Measurements from ENCODE around the gene NRXN3. TPM values are rescaled to one million over a fixed set of nuclear protein-coding genes. Genes with fewer than 3 reads are reported as not detected.

The NRXN3 gene
- polyA plus RNA-seq, 1 donor (not counting 4 experiments of a cell fraction or from before 2014, with no cell fraction given): 0.89 TPM

DNA sequence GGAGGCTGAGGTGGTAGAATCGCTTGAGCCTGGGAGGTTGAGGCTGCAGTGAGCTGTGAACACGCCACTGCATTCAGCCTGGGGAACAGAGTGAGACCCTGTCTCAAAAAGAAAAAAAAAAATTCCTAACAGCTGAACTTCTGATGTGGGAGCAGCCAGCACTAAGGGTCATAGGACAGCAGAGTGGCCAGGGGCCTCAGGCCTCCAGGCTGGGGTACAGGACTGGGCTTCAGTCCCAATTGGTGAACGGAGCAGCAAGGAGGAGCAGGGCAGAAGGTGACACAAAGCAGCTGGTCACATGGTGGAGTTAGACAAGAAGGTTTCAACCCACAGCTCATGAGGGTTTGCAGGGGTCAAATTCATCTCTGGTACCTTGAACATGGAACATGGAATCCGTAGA, 40.8 kb upstream of the NRXN3 start:
- no peaks in the 10 kb centered on the region for H3K9me1 ChIP-seq (ENCODE audit: control insufficient read depth, extremely low read depth, insufficient read depth, low read length)
- no peaks in the 10 kb centered on the region for H3K9me3 ChIP-seq (ENCODE audit: control insufficient read depth, low read depth, low read length)
- H2AFZ ChIP-seq (ENCODE audit: control insufficient read depth, low read length): no peak overlapping the region
- TF ChIP-seq, protein P1, sequence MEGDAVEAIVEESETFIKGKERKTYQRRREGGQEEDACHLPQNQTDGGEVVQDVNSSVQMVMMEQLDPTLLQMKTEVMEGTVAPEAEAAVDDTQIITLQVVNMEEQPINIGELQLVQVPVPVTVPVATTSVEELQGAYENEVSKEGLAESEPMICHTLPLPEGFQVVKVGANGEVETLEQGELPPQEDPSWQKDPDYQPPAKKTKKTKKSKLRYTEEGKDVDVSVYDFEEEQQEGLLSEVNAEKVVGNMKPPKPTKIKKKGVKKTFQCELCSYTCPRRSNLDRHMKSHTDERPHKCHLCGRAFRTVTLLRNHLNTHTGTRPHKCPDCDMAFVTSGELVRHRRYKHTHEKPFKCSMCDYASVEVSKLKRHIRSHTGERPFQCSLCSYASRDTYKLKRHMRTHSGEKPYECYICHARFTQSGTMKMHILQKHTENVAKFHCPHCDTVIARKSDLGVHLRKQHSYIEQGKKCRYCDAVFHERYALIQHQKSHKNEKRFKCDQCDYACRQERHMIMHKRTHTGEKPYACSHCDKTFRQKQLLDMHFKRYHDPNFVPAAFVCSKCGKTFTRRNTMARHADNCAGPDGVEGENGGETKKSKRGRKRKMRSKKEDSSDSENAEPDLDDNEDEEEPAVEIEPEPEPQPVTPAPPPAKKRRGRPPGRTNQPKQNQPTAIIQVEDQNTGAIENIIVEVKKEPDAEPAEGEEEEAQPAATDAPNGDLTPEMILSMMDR (optimal IDR thresholded peaks at IDR 0.05 in 1 of 3, IDR thresholded peaks at IDR 0.05 in 1 of 3, conservative IDR thresholded peaks at IDR 0.05 in 1 of 3; ENCODE audit: extremely low read depth in 1 of 3, insufficient read depth in 2 of 3, low read length in 3 of 3): no peak
- no peak for TF ChIP-seq EZH2 (IDR thresholded peaks at IDR 0.05; ENCODE audit: low read length)
- no peaks in the 10 kb centered on the region for H3K36me3 ChIP-seq (ENCODE audit: control insufficient read depth in 2 of 2, extremely low read depth in 1 of 2, insufficient read depth in 2 of 2, low read length in 2 of 2)
- no peaks in the 10 kb centered on the region for H4K20me1 ChIP-seq (ENCODE audit: control insufficient read depth, extremely low read depth, insufficient read depth, low read length)
- H3K4me2 ChIP-seq (ENCODE audit: control insufficient read depth, extremely low read depth, insufficient read depth, low read depth, low read length): no peak overlapping the region
- no peaks in the 10 kb centered on the region for H3K79me2 ChIP-seq (ENCODE audit: control insufficient read depth, insufficient read depth, low read length)
- FAIRE-seq (no peak), DNase-seq (ENCODE audit: low read depth, low spot score) (no peak)
- no peak overlapping the region for H3K27ac ChIP-seq (ENCODE audit: control insufficient read depth, insufficient read depth, low read length)
- H3K4me3 ChIP-seq (ENCODE audit: control insufficient read depth in 2 of 3, extremely low read depth in 1 of 3, insufficient read depth in 2 of 3, low read depth in 1 of 3, low read length in 3 of 3): no peak overlapping the region
- dilution Hi-C loops (cut with MboI; ENCODE audit: extremely low pct_ligation_motif_present, low sequenced_read_pairs): no loop called here
- no peak overlapping the region for H3K9ac ChIP-seq (ENCODE audit: control insufficient read depth, extremely low read depth, insufficient read depth, low read length)
- H3K27me3 ChIP-seq (ENCODE audit: control insufficient read depth, extremely low read depth, insufficient read depth, low read length): peaks cover 6% of the 10 kb centered on the region
- H3K4me1 ChIP-seq (ENCODE audit: control insufficient read depth, extremely low read depth, insufficient read depth, low read length): peaks cover 5% of the 10 kb centered on the region

DNA sequence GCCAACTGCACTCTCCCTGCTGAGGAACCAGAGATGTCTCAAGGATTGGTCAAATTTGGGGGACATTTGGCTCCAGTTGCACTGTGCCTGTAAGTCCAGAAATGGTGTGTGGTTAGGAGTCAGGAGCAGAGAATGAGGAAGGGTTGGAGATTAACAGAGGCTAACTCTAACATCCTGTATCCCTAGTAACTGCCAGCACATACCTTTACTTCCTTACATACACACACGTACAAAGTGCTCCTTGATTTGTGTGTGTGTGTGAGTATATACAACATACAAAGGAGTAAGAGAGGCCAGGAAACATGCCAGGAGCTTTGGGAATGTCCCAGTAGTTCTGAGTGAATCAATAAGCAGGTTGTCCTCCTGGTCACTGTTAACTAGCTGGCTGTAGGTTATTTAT, 39.8 kb upstream of the NRXN3 start:
- no peak overlapping the region for H3K4me3 ChIP-seq (ENCODE audit: control insufficient read depth in 2 of 3, extremely low read depth in 1 of 3, insufficient read depth in 2 of 3, low read depth in 1 of 3, low read length in 3 of 3)
- DNase-seq (ENCODE audit: low read depth, low spot score): no peak
- TF ChIP-seq, protein P1 (optimal IDR thresholded peaks at IDR 0.05 in 1 of 3, IDR thresholded peaks at IDR 0.05 in 1 of 3, conservative IDR thresholded peaks at IDR 0.05 in 1 of 3; ENCODE audit: extremely low read depth in 1 of 3, insufficient read depth in 2 of 3, low read length in 3 of 3): no peak
- TF ChIP-seq EZH2 (IDR thresholded peaks at IDR 0.05; ENCODE audit: low read length): no peak
- H3K79me2 ChIP-seq (ENCODE audit: control insufficient read depth, insufficient read depth, low read length): no peaks in the 10 kb centered on the region
- H3K27ac ChIP-seq (ENCODE audit: control insufficient read depth, insufficient read depth, low read length): no peak overlapping the region
- H3K4me1 ChIP-seq (ENCODE audit: control insufficient read depth, extremely low read depth, insufficient read depth, low read length): peaks cover 10% of the 10 kb centered on the region
- no peak overlapping the region for H3K9ac ChIP-seq (ENCODE audit: control insufficient read depth, extremely low read depth, insufficient read depth, low read length)
- peaks cover 2% of the 10 kb centered on the region for H3K27me3 ChIP-seq (ENCODE audit: control insufficient read depth, extremely low read depth, insufficient read depth, low read length)
- H3K36me3 ChIP-seq (ENCODE audit: control insufficient read depth in 2 of 2, extremely low read depth in 1 of 2, insufficient read depth in 2 of 2, low read length in 2 of 2): no peaks in the 10 kb centered on the region
- dilution Hi-C loops (cut with MboI; ENCODE audit: extremely low pct_ligation_motif_present, low sequenced_read_pairs): no loop called here
- H3K4me2 ChIP-seq (ENCODE audit: control insufficient read depth, extremely low read depth, insufficient read depth, low read depth, low read length): peak overlapping the region; percentile 25
- H3K9me1 ChIP-seq (ENCODE audit: control insufficient read depth, extremely low read depth, insufficient read depth, low read length): no peaks in the 10 kb centered on the region
- FAIRE-seq: no peak
- no peaks in the 10 kb centered on the region for H4K20me1 ChIP-seq (ENCODE audit: control insufficient read depth, extremely low read depth, insufficient read depth, low read length)
- H2AFZ ChIP-seq (ENCODE audit: control insufficient read depth, low read length): peak overlapping the region; percentile 4
- no peaks in the 10 kb centered on the region for H3K9me3 ChIP-seq (ENCODE audit: control insufficient read depth, low read depth, low read length)
